HG02970 (cell line): ENCODE measurements around the gene DCTN2.
"Not testable (repeated sequence)": the region's sequence is repeated elsewhere in the genome, so short reads cannot be mapped to it uniquely, and the experiment has no call there.

ENCODE experiments used
- ATAC-seq: cut with Tn5 transposase; IDR thresholded peaks from one replicate; pipeline ENCODE4 v1.9.1; 2021; ENCODE audit warnings: mild to moderate bottlenecking, moderate library complexity, moderate number of reproducible peaks; ENCODE audit not compliant: unreplicated experiment, low FRiP score

The DCTN2 gene

GRCh38 chr12:57546438-57547287, at the start of gene DCTN2:
Gene DCTN2, minus strand, starts transcription at chr12:57547192. Its CDS starts 129 bp downstream, at chr12:57547063.
- peak; percentile 95 for ATAC-seq

- no peak for ATAC-seq
Measured at GRCh38 chr12:57593187-57593586, 46.2 kb upstream of the DCTN2 start.

- no peak for ATAC-seq
Measured at GRCh38 chr12:57592551-57593165, 45.7 kb upstream of the DCTN2 start.

DNA sequence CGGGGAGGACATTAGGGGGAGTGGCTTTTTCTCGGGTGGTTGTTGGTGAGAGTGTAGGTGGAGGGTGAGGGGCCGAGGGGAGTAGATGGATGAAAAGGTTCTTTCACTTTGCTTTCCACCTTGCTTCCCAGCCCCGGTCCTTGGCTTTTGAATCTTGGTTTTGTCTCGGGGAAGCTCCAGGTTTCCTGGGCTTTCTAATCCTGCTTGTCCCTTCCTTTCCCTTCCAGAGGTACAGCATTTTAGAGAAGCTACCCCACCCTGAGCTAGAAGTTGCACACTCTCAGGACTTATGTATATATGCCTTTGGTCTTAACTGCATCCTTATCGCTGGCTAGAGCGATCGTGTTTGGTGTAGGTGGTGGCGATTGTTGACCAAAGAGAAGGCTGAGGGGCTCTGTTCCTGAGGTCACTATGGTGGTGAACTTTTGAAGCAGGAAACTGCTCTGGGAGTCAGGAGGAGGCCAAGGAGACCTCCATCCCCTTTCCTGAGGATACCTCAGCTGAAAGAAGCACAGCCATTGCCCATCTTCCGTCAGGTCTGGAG, 44.9 kb upstream of the DCTN2 start:
- no peak for ATAC-seq

- ATAC-seq: peak; percentile 87
Measured at GRCh38 chr12:57590864-57591781, 44.1 kb upstream of the DCTN2 start, which contains the start of gene PIP4K2C. Gene PIP4K2C, plus strand, starts transcription at chr12:57591192. Its CDS starts 98 bp downstream, at chr12:57591290.

GRCh38 chr12:57590479-57590863, 43.5 kb upstream of the DCTN2 start:
- no peak for ATAC-seq

GRCh38 chr12:57588951-57589610, 42.1 kb upstream of the DCTN2 start:
- ATAC-seq: not testable (repeated sequence)

DNA sequence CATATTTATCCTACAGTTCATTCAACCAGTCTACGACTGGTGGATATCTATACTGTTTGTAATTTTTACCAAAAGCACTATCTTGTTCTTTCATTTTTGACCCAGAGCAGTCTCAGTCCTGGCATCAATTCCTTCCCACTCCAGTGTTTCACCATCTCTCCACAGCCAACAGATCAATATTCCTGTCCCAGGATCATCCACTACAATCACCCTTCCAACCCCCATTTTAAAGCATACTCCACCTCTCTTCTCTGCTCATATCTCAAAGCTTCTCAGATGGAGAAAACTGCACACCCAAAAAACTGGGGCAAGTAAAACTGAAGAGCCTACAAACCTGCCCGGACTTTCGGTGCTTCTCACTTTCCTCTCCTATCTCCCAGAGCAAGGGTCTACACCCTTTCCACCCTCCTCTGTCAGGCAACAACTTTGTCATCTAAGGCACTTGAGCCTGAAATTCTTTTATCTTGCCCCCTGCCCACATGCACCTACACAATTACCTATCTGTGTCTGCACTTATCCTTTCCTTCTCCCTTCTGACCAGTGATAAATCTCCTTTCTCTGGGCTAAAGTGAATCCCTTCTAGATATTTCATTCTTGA, 39.9 kb upstream of the DCTN2 start:
- no peak for ATAC-seq

DNA sequence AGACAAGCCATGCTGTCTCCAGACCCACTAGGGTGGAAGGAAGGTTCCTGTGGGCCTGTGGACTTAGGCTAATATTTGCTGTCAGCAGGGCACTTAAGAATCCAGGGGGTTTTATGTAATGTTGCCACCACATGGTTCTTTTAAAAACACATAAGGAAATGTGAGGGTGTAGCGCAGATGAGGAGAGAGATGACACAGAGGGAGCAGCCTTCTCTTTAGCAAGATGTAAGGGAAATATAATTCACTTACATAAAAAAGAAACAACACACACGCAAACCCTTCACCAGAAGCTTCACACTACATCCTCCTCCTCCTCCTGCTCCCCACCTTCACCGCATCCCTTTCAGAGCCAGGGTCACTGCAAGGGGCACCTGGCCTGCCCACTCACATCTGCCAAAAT, 39.1 kb upstream of the DCTN2 start:
- no peak for ATAC-seq

DNA sequence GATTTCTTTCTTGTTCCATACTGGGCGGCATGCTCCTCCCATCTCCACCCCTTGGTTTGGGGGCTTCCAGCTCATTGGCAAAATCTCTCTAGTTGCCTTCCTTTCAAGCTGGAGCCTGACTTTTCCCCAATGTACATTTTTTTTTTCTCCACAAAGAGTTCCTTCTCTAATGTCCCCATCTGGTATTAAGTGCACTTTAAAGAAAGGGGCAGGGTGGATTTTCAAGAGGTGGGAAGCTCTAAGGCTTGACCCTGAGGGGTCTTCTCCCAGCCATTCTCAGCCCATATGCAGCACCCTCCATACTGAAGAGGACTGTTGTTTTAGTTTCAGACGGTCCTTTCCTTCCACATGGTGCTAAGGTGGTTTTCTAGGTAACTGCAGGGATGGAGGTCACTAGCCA, 38.2 kb upstream of the DCTN2 start:
- ATAC-seq: no peak

DNA sequence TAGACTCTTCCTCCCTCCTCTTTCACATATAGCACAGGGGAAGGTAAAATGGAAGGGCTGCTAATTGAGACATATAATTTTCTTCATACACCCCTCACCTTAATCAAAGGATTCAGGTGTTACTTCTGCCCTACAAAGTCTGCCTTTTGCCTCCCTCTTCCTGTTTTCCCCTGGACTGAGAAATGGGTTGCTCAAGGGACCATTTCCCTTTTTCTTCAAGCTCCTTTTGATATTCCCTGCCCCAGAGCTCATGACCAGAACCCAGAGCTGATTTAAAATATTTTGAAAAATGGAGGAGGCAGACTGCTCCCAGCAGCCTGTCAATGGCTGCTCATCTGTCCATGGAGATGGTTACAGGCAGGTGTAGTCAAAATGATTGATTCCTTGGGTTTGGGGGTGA, 37.7 kb upstream of the DCTN2 start:
- ATAC-seq: no peak

GRCh38 chr12:57584050-57584449, 37.1 kb upstream of the DCTN2 start:
- ATAC-seq: no peak

DNA sequence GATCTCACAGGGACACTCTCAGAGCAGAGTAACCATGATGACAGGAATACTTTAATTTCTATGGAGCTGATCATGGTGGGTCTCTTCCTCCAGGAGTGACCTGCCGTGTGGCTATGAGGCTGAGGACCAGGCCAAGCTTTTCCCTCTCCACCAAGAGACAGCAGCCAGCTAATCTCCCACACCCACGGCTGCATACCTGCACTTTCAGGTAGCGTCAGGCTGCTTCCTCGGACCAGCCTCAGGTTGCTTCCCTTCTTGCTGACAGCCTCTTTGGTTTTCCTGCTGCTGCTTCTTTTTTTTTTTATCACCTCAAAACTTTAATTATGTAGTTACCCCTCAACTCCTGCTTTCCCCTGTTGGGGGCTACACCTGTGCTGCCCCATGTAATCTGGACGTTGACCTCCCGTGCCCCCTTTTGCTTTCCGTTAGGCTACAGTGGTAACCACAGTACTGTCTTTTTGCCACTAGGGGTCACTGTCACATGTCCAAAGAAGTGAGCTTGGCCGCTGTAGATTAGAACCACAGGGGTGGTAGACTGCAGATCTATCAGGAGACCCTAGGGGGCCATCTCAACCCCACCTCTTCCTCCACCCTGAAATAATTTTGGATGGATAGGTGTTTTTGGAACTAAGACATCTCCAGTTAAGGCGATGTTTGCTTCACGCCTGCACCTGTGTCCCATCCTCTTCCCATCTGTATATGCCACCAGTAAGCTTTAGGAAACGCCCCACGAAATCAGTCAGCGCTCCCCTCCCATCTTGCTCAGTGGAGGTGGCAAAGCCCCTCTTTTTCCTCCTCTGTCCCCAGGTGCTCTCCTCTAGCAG, 36.2 kb upstream of the DCTN2 start:
- ATAC-seq: peak; percentile 88

DNA sequence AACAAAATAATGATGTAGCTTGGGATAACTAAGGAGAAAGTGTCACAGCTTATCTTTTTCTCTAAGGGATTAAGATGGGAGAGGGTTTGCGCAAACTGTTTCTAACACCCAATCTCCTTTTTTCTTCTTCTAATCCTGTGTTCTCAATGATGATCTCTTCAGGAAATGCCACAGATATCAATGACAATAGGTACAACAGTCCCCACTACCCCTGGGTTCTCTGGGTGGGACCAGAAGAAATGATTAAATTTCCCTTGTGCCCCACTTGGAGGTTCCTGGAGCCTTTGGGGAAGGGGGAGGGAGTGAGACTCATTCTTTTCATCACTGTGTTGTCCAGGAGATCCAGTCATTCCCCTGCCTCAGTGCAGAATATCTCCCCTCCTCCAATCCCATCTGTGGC, 35.4 kb upstream of the DCTN2 start:
- ATAC-seq: no peak

GRCh38 chr12:57581802-57582201, 34.8 kb upstream of the DCTN2 start:
- no peak for ATAC-seq

DNA sequence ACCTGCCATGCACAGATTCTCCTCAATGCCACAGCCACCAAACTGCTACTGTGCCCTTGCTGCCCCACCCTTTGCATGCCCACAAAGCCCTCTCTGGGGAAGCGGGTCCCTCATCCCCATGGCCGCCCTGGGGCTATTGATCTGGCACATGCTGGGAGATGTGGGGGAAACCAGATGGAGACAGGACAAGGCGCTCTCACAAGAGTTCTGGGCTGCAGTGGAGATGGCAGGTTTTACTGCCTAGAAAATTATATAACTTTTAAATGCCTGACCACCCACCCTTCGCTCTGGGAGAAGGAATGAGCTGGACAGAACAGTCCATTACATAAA, 33.4 kb upstream of the DCTN2 start:
- no peak for ATAC-seq

- no peak for ATAC-seq
Measured at GRCh38 chr12:57579677-57580465, 32.9 kb upstream of the DCTN2 start.

GRCh38 chr12:57579011-57579410, 32.0 kb upstream of the DCTN2 start:
- no peak for ATAC-seq
